GM21526 (cell line): Measurements from ENCODE around the gene DDX5.

Source experiments
- ATAC-seq: cut with Tn5 transposase; IDR thresholded peaks from one replicate; pipeline ENCODE4 v1.9.1; 2021; ENCODE audit warnings: moderate library complexity; ENCODE audit not compliant: unreplicated experiment, low FRiP score

The DDX5 gene

DNA sequence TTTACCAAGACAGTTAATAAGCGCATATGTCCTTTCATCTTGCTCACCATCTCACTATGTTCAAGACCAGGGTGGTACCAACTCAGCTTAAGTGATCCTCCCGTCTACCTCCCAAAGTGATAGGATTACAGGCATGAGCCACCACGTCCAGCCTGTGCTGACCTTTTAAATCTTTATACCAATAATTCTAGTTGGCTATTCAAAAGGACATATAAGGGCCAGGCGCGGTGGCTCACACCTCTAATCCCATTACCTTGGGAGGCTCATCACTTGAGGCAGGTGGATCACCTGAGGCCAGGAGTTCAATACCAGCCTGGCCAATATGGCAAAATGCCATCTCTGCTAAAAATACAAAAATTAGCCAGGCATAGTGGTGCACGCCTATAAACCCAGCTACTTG is 3.1 kb upstream of the DDX5 start:
- no peak for ATAC-seq

DNA sequence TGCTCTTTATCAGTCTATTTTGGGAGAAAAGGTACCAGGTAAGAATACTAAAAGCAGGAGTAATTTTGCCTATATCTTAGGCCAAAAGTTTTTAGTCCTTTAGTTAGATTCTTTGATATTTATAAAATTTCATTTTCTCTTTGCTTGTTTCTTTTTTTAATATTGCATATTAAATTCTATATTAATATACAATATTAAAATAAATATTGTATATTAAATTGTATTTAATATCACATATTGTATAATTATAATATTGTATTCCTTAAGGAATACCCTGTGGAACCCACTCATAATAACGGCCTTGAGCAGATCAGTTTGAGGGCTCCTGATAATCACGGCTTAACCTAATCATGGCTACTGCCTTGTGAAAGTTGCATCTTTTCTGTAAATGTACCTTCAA is 2.6 kb upstream of the DDX5 start:
- ATAC-seq = no peak

DNA sequence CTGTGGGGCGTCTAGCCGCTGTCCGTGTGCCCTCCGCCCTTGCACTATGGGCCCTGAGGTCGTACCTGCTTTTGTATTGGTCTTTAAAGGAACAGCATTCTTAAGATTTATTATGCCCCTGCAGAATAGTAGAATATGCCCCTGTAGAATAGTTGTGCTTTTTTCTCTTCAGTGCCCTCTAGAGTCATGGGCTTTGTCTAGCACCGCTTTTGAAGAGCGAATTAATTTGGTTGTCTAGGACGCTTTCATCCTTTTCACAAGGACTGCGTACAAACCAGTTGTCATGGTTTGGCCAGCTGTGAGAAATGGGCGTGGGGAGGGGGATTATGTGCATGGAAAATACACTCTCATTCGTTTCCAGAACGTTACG is 1.3 kb upstream of the DDX5 start:
- peak; percentile 17 for ATAC-seq

DNA sequence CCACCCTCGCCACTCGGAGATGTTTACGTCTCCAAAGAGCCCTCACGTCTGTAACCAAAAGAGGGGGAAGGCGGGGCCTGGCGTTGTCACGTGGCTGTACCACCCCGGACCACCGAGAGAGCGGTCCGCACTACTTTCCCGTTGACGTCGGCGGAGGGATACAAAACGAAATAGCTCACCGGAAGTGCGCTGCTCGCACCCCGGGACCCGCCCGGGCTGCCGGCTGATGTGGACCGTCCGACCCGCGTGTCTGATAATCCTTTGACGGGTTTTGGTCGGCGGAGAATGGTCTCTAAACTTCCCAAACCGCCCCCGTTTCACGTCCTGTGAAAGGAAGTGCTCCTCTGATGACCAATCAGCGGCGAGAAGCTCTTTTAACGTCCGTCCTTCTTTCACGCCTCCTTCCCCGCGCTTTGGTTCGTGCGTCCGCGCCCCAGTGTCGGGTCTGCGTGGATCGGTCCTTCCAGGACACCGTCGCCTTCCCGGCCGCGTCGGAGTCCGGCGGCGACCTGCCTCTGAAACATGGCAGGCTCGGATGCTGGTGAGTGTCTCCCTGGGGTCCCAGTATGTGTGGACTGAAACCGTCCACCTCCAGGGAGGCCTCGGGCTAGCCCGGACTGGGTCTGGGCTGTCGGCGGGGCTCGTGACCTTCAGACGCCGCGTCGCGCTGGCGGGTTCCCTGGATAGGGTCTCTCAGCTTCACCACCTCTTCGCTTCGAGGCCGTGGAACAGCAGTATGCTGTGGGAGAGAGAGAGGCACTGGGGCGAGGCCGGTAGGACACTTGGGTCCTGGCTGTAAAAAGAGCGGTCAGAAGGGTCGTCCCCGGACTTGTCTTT is 705 bp upstream of the DDX5 start, which contains the start of gene CEP95:
Gene CEP95 (plus strand): TSS at position 402 of the 837 bp plus-strand sequence. CDS start 121 bp downstream, at position 523.
- ATAC-seq = peak; percentile 57

DNA sequence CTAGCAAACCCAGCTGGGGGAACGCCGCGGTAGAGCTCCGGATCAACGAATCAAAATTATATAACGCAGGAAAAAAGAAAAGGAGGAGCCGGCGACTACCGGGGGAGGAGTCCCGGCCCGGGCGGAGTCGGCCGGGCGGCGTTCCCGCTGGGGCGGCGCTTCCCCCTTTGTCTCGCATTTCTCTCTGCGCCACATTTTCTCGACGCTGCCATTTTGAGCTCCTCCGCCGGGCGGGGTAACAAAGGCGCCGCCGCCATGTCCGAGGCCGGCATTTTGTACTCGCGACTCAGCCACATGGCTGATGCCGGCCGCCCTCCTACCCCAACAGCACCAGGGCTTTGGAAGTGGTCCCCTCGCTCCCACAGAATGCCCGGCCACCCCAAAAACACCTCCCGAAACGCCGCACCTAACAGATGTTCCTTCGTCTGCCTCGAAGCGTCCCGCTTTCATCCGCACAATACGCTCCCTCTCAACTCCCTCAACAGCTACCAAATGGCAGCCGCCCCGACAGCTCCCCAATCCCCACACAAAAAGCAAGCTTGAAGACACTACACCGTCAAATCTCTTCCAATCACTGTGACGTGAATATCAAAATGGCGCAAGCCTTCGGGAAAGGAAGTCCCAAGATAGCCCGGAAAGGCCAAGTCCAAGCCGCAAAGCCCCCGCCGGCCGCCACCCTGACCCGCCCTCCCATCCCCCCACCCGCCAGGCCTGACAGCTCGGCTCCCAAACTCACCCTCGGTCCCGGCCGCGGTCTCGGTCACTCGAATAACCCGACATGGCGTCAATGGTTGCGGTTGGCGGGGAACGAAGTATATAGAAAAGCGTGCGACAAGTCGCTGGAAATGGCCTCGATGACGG is 519 bp downstream of the DDX5 start:
- no peak for ATAC-seq

DNA sequence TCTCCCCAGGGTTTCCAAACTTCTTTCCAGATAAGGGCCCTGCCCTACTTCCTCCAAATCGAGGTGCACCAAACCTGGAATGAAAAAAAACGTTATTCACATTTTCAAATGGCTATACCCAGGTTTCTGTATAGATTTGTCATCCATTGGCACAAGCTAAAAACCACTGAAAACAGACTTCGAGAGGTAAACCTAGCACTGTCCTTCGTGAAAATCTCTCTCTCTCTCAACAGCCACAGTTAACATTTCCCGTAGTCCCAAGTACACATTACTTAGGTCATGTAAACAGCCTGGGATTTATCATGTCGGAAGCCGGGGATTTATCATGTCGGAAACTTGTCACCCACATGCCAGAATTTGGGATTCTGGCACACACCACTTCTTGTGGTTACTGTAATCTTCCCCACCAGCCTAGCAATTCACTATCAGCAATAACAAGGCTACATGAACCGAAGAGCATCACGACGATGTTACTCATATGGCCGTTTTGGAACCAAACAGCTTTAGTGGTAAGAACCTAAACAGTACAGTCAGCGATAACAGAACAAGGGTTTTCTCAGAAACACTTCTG is 1.2 kb downstream of the DDX5 start:
- no peak for ATAC-seq

DNA sequence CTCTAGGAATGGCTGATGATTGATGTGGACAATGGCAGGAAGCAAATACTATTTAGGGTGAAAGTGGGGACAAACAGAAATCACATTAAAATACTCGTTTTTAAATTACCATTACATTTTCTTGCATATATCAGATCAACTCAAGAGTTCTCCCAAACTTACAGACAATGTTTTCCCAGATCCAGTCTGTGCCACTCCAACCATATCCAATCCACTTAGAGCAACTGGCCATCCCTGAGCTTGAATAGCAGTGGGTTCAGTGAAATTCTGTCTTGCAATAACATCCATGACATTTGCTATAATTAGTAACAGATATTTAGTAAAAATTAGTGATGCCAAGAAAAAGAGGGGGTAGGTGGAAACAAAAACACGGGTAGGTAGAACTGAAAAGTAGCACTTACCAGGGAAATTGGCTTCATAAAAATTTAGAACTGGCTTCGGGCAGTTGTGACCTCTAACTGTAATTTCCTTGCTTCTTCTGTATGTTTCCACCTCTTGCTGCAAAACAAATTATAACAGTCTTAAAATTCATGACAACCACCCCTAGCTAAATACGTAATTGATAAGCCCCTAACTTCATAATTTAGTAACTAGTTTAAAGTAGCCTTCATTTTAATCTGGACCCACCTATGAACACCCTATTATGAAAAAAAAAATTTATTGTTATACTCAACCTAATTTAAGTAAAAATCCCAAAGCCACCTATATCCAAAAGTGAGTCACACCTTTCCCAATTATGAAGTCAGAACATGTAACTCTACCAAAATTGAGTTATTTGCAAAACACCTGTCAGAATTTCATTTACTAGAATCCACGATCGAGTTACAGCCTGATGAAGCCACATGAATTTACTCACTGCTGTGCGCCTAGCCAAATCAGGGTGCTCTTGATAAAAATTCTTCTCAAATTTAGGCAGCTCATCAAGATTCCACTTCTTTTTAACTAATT is 2.0 kb downstream of the DDX5 start:
- no peak for ATAC-seq

DNA sequence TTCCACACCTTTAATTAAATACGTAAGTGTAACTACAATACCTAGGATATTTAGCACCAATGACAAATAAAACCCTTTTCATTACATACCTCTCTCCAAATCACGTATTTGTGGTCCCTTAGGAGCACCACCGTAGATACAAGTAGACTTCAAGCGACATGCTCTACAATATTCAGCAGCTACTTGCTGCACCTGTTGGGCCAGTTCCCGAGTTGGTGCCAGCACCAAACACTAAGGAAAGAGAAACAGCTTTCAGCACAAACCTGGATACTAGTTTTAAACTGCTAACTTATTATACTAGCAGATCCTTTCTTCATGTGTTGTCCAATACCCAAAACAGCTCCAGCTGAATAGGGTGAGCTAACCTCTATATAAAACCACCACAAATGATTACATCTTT is 2.7 kb downstream of the DDX5 start:
- no peak for ATAC-seq

DNA sequence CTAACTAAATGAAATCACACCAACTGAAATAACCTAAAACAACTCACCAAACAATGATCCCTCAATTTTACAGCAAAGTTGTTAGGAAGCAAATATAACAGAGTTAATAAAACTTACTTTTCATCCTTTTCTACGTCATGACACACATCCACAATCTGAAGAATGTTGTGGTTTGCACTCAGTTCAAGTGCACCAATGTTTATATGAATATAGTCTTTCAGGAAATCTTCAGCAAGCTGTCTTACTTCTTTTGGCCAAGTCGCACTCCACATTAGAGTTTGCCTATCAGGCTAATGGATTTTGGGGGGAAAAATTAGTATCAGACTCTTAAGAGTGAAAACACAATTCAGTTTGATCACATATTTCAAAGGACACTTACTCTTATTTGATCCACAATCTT is 3.3 kb downstream of the DDX5 start:
- ATAC-seq = no peak

DNA sequence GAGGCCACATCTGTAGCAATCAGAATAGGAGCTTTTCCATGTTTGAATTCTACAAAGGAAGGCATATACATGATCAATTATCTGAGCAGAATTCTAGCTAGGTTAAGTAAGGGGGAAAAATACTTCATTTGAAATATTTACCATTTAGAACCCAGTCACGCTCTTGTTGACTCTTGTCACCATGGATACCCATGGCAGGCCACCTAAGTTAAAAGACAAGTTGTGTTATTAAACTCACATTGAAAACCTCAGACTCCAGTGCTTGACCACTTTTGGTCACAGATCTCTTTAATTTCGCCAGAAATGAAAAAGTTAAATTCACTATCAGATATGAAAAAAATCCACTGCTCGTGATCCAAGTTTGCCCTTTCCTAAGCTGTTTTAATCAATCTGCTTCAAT is 4.1 kb downstream of the DDX5 start:
- no peak for ATAC-seq

DNA sequence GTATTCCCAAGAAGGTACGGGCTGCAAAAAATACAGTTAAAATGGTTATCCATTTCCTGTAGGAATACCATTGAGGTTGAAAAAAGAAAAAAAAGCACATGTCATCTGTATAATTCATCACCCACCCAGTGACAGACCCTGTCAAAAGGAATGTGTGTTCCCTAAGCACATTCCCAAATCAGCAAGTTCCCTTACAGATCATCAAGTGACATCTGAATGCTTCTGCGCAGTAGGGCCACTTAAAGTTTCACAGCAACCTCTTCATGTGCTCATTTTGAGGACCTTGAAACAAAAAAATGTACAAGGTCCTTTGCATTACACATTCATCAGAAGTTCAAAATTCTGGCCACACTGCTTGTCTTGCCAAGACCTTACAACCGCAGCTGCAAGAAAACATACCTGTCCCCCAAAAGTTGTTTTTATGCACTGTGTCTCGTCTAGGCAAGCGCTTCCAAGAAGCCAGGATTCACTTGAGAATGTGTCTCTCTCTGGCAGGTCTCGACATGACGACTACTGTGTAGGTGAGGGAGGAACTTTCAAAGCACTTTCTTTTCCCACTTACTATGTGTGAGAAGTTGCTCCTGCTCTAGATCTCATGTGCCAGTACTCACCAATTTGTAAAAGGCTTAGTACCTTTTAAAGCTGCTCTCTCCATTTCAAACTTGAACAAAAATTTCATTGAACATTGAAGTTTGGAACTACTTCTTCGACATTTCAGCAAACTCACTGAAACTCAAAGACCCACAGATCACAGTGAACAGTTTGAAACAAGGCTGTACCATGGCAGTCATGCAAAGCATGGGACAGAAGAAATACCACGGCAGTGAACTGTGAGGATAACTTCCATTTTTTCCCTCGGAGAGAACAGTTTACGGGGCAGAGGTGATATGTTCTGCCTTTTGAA is 5.0 kb downstream of the DDX5 start:
- no peak for ATAC-seq

DNA sequence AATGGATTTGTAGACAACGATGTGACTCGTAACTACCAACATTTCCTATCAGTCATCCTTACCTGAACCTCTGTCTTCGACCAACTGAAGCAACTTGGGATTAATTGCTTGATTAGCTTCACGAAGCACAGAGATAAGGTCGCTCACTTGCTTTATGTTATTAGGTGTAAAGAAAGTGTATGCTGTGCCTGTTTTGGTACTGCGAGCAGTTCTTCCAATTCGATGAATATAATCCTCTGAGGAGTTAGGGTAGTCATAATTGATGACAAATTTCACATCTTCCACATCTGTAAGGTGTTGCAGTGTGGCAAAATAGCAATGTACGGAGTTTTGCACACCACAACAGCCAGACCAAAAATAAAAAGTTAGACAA is 5.6 kb downstream of the DDX5 start:
- no peak for ATAC-seq

DNA sequence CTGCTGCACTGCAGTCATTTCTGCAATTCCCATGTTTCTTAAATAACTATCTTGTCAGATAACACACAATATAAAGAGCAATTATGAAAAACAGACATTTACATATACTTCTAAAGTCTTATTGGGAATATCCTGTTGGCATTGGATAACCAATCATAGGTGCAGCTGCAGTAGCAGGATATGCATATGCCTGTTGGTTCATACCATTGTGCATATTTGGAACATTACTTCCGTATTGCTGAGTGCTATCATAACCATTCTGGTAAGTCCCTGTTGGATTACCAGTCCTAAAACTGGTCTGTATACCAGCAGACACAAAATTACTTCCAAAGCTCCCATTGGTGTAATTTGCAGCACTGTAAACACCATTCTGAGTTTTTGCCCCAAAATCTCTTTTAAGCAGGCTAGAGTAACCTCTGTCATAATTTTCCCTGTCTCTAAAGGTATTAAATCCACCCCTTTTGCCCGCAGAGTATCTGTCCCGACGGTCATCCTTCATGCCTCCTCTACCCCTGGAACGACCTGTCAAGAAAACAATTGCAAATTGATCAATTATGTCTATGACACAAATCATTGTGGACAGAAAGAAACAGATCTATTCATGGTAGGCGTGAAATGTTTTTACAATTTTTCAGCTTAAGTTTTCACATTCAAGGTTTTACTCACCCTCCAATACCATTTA is 6.1 kb downstream of the DDX5 start:
- ATAC-seq = no peak

DNA sequence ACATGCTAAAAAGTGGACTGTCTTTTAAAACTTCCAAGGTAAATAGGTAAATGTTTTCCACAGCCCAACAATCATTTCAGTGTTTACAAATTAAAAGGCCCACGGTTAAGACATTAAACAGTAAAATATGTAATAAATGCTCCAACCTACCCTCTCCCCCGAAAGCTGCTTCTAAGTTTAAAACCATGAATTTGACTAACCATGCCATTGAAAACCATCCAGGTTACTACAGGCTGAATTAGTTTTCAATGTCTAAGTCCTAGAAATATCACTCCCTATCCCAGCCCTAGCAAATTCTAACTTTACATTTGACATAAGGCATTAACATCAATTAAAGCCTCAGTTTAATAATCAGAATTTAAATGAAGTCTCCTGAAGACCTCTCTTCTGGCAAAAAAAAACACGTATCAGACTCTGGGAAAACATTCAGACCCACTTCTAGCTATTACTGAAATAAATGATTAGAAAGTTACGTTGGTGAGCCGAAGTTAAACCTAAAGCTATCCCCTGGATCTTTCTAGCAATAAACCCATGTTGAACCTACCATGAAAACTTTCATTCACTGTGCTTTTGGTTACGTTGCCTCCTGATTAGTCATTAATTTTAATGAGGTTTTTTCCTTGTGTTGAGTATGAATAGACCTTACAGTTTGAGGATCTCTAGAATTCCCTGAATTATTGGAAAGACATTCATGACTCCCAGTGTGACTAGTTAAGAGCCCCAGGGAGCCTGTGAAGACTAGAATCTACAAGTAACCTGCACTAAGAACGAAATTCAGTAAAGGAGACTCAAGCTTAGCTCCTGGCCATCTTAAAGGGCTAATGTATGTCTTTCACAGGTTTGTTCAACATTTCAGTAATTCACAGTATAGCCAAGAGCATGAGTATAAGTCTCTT is 7.5 kb downstream of the DDX5 start:
- no peak for ATAC-seq

DNA sequence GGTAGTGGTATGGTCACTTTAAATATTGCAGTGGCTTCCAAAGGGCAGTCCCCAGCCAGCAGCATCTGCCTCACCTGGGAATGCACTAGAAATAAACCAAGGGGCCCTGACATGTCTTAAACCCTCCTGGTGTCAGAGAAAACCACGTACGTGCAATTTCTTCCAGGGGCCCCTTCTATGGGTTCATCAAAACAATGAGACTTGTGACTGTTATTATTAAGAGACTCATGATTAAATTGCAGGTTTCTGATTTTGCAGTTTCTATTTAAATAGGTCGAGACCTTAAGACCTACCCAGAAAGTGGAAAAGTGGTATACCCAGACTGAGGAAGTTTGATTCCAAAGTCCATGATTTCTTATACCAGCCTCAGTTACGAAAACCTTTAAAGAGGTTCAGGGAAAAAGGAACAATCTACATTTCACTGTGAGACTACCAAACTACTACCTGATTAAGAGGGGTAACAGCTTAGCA is 8.5 kb downstream of the DDX5 start:
- ATAC-seq = no peak

DNA sequence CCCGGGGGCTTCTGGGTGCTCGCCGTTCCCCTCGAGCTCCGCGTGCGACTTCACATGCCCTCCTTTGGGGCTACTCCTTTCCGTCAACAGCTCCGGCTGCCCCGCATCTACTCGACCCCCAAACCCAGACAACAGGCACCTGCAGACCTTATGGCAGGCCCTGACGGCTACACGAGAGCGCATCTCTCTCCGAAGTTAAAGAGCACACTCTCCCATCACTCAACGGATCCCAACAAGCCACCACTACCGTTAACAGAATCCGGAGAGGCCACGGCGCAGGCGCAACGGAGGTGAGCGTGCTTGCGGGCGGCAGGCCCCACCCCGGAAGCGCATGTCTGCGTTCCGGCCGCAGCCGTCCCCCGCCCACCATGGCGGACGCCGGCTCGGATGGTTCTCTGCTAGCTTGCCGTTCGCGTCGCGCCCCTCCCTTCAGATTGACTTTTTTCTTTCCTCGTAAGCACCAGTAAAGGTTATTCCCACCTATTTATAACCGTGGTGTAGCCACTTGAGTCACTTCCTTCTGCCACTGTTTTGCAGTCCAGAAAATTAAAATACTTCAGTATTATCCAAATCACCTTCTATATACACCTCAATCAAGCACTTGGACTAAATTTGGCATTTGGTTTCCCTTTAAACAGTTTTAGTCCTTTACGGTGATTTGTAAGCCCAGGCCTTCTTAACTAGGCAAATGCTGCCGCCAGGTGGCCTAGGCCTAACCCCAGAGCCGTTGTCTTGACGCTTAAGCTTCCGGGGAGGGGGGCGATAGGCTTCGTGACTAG is 9.1 kb downstream of the DDX5 start, which contains the start of gene POLG2:
Gene POLG2 (minus strand): TSS at position 269 of the 779 bp plus-strand sequence. CDS start 86 bp downstream, at position 183.
- ATAC-seq = peak; percentile 59

DNA sequence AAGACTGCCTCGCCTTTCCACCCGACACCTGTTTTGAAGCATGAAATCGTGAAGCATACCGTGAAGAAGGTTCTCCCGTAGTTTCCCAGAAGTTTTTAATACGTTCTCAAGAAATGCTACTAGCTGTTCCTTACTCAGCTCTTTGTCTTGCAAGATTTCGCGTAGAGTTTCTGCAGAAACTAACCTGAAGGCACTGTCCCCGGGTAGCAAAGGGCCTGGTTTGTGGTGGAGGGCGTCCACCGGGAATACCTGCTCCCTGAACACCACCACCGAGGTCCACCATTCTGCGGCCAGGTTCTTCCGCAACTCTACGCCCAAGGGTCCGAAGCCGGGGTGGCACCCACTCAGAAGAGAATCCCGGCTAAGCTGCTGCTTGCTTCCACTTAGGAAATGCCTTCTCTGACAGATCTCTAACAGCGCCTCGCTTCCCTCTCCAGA is 9.7 kb downstream of the DDX5 start:
- ATAC-seq = peak; percentile 7
